8988T (cell line): ENCODE data around the gene GXYLT2.
A peak's percentile ranks its signal among the peaks of the same experiment; 100 is the strongest.

Experiments
- DNase-seq: peaks from one replicate; pipeline ENCODE4 v3.0.0; 2011

GXYLT2 gene, protein sequence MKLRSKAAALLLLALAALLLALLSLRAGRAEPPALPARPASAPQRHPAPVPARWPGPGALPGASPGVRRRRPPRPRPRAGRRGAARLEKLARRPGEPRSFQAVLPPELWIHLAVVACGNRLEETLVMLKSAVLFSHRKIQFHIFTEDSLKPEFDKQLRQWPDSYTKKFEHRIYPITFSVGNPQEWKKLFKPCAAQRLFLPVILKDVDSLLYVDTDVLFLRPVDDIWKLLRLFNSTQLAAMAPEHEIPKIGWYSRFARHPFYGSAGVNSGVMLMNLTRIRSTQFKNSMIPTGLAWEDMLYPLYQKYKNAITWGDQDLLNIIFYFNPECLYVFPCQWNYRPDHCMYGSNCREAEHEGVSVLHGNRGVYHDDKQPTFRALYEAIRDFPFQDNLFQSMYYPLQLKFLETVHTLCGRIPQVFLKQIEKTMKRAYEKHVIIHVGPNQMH

DNA sequence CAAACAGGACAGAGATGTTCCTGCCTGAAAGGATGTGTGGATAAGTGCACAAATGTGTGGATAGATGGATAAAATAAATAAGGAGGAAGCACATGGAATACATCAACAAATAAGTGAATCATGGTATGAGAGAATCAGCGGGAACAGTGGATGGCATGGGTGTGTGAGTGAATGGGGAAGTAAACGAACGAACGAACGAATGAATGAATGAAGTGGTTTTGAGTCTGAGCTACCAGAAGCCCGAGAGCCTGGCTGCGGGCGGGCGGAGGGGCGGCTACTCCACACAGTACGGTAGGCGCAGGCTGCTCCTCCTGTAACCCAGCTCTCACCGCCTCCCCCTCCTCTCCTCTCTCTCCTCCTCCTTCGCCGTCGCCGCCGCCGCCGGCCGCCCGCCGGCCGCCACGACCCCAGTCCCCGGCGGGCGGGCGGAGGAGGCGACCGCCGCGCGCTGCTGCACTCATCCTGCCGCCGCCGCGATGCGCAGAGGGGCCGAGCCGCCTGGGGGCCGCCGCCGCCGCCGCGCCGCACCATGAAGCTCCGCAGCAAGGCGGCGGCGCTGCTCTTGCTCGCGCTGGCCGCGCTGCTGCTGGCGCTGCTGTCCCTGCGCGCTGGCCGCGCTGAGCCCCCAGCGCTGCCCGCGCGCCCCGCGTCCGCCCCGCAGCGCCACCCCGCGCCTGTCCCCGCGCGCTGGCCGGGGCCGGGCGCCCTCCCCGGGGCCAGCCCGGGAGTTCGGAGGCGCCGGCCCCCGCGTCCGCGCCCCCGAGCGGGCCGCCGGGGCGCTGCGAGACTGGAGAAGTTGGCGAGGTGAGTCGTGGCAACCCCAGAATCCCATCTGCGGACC, at the start of gene GXYLT2:
GXYLT2 (plus strand) TSS at position 342 of the 841 bp plus-strand sequence; CDS start at position 530, 188 bp downstream.
- DNase-seq: peak; percentile 67

DNA sequence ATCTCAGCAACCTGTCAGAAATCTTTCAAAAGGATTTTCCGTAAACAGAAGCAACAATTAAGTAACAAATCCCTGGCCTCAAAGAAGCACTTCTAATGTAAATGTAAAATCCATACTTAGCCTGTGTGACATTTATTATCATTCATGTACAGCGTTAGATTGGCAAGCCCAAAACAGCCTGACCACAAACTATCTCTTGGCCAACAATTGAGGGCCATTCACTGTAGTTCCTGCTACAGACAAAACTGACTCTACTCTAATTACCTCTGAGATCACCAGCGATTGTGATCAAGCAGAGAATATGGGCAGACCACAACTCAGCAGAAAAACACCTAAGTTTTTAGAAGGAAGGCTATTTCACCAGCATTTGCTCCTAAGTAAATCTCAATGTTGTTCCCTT, 48.8 kb upstream of the GXYLT2 start:
- no peak for DNase-seq

DNA sequence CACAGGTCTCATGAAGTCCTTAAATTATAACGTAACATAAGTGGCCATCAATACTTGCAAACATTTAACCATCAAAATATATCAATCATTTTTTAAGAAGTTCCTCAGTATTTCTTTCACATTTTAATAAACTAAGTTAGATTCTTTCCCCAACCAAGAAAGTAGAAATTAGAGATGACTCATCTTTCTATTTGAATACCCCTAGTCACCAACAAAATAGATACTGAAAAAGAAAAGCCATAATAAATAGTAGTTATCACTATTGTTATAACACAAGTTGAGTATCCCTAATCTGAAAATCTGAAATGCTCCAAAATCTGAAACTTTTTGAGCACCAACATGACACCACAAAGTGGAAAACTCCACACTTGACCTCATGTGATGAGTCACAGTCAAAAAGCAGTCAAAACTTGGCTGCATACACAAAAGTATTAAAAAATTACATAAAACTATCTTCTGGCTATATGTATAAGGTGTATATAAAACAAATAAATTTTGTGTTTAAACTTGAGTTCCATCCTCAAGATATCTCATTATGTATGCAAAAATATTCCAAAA, 43.3 kb upstream of the GXYLT2 start:
- DNase-seq: no peak

DNA sequence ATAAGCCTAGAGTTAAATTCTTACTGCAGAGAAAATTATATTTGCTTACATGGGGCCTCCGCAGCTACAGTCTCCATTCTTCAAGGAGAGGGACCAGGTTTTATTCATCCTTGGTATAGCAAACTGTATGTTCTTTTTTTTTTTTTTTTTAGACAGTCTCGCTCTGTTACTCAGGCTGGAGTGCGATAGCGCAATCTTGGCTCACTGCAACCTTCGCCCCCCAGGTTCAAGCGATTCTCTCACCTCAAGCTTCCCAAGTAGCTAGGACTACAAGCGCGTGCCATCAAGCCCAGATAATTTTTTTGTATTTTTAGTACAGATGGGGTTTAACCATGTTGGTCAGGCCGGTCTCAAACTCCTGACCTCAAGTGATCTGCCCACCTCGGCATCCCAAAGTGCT, 41.7 kb upstream of the GXYLT2 start:
- DNase-seq: no peak

DNA sequence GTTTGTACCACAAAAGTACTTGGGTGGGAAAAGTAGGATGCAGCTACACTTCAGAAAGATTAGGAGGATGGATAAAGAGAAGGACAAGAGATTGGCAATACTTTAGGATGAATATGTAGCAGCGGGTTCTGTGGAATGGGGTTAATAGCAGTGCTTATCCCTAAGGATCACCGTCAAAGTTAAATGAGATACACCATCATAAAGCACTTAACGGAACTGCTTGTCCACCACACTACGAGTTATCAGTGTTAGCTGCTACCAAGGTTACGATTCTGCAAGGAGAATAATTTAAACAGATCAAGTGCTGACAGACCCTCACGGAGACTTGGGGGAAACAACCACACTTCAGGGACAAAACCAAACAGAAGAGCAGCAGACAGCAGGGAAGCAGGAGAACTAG, 40.6 kb upstream of the GXYLT2 start:
- DNase-seq: no peak

DNA sequence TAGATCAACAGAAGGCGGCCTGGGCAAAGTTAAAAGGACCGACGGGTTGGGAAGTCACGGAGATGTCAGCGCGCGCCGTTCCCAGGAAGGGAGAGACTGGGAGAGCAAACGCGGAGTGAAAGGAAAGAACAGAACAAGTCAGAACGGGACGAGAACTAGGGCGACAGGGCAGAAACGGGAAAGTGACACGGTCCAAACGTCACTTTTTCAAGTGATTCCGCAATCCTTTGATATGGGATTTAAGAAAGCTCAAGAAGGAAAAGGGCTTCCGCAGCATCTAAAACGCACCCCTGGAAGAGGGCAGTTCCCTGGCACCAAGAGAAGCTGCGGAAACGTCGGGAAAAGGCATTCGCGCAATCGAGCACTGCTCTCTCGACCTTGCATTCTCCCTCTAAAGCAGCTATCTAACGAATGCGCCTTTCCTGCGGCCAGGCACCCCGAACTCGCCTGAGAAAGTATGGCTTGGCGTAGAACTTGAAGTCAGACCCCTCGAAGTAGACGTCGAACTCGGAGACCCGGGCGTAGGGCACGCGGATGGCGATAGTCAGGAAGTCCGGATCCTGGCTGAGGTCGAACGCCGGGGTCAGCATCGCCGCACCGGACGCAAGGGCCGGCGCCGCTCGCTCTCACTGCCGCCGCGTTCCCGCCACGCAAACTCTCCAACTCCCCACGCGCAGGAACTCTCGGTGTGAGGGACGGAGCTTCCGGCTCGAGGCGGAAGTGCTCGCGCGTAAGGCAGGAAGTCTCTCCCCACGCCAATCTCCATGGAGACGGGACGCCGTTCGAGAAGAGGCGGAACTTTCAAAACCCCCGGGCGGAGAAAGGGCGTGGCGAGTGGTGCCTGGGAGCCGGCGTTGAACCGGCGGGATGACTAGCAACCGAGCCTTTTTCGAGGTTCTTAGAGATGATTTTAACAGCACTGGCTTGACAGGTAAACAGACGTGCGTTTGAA, 39.8 kb upstream of the GXYLT2 start, which contains the start of gene SHQ1:
SHQ1 (minus strand) TSS at position 695 of the 952 bp plus-strand sequence; CDS start at position 590, 105 bp downstream.
- peak; percentile 55 for DNase-seq

DNA sequence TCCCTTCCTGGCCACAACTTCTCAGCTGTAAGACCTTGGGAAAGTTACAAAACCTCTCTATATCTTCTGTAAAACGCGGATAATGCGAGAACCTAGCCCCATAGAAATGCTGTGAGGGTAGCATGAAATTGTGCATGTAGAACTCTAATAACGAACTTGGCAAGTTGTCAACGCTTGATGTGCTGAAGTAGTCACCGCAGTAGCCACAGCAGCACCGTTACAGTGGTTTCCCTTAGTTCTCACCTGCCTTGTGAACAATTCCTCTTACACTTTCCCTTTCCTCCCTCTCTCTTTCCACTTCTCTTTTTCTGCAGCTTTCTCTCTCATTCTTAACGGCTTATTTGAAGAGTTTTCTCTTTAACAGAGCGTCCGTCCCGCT, 39.2 kb upstream of the GXYLT2 start:
- no peak for DNase-seq

DNA sequence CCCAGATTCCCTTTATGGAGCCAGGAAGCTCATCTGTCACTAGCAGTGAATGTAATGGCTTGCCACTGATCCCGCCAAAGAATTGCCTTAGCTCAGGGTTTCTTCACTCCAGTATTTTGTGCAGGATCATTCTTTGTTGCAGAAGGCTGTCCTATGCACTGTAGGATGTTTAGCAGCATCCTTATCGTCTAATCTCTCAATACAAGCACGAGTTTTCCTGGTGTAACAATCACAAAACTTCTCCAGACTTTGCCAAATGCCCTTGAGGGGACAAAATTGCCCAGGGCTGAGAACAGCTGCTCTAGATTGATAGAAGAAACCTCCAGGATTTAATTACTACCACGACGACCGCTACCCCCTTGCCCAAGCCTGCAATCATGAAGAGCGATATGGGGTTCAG, 32.8 kb upstream of the GXYLT2 start:
- no peak for DNase-seq

DNA sequence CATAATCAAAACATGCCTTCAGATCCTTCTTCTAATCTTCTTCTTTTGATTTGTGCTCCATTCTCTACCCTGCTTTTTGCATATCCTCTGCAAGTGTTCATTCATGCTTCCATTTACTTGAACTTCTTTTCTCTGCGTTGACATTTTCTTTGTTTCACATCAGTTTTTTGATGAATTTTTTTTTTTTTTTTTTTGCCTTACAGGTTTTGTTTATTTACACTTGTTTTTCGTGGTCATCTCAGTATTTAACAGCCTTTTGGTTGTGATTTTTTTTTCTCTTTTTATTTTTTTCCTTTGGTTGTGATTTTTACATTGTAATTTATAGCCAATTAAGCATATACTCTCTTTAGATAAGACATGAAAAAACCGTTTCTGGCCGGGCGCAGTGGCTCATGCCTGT, 27.8 kb upstream of the GXYLT2 start:
- no peak for DNase-seq

DNA sequence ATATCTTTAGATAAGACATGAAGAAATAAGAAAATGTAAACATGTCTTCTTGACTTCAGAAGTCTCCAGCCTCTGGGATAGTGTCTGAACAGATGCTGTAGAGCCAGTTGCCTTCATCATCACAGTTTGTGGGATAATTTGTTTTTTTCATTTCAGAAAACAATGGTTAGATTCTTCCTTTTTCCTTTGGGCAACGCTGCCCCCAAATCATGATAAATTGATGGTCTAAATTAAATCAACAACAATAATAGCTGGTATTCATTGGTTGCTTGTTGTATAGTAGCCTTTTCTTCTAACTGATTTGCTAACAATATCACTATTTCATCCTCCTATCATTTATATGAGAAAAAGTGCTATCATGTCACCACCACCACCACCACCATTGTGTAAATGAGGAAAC, 27.0 kb upstream of the GXYLT2 start:
- DNase-seq: no peak

DNA sequence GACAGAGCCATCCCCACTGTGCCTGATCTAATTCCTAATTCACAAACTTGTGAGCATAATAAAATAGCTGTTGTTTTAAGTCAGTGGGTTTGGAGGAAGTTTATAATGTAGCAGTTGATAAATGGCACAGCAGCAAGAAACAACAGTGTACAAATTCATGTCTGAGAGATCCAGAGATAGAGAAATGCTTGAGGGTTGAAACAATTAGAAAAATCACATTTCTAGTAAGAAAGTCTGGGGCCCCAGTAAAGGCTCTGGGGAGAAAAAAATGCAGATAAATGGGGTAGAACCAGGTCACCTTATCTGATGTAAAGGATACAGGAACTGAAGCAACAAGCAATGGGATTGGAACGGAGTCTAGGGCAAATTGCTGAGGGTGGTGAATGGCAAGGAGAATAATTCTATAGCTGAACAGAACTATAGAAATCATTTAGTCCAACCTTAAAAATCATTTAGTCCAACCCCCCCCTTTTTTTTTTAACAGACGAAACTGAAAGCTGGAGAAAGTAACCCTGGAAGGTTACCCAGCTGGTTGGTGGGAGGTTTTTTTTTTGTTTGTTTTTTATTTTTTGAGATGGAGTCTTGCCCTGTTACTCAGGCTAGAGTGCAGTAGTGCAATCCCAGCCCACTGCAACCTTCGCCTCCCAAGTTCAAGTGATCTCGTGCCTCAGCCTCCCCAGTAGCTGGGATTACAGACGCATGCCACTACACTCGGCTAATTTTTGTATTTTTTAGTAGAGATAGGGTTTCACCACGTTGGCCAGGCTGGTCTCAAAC, 25.3 kb upstream of the GXYLT2 start:
- no peak for DNase-seq

DNA sequence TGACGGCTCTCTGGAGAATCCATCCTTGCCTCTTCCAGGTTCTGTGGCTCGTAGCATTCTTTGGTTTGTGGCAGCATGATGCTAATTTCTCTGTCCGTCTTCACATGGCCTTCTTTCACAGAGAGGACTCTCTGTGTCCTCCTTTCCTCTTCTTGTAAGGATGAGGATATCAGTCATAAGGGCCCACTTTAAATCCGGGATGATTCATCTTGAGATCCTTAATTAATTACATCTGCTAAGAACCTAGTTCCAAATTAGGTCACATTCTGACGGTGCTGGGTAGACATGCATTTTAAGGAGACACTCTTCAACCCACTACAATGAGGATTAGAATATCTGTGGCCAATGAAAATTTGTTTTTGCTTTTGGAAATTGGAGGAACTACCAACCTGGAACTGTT, 15.7 kb upstream of the GXYLT2 start:
- DNase-seq: no peak

DNA sequence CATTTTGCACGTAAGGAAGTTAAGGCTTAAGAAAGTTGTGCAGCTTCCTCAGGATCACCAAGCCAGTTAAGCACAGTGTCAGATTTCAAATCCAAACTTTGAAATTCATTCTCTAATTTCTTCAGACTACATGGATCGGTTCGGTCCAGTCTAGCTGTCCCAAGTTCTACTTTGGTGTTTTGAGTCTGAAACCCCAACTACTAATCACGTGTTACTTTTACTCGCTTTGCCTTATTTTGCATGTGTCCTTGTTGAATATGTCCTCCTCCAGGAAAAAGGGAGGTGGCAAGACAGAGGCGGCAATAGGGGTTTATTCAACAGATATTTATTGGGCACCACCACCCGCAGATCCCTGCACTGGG, 522 bp upstream of the GXYLT2 start:
- no peak for DNase-seq

DNA sequence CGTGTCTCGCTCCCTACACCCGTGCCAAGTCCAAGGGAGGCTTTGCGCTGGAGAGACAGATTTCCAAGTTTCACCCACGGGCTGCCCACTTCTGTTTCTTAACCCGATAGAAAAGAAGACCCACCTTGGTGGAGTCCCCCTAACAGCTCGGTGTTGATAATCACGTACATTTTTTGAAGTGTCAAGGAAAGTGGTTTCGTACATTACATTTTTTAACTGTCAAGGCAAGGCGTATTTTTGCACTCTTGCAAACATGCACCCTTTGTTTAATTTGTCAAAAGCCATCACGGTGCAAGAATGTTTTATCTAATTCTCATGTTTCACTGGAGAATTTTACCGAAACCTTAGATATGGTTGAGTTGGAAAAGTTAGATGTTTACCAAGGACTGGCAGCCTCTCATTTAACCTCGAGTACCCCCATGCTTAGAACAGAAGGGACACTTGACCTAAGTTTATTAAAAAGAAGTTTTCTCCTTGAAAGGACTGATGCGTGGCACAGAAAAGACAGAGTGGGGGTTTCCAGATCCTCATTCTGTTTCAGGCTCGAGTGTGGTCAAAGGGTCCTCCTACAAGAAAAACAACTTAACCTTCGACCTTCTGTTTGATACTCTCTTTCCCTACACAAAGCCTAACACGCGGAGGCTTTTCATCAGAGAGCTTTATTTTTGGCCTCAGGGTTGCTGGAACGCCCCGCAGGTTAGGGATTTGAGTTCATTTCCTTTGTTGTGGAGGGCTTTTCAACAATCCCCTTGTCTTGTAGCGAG, 882 bp downstream of the GXYLT2 start:
- DNase-seq: no peak

DNA sequence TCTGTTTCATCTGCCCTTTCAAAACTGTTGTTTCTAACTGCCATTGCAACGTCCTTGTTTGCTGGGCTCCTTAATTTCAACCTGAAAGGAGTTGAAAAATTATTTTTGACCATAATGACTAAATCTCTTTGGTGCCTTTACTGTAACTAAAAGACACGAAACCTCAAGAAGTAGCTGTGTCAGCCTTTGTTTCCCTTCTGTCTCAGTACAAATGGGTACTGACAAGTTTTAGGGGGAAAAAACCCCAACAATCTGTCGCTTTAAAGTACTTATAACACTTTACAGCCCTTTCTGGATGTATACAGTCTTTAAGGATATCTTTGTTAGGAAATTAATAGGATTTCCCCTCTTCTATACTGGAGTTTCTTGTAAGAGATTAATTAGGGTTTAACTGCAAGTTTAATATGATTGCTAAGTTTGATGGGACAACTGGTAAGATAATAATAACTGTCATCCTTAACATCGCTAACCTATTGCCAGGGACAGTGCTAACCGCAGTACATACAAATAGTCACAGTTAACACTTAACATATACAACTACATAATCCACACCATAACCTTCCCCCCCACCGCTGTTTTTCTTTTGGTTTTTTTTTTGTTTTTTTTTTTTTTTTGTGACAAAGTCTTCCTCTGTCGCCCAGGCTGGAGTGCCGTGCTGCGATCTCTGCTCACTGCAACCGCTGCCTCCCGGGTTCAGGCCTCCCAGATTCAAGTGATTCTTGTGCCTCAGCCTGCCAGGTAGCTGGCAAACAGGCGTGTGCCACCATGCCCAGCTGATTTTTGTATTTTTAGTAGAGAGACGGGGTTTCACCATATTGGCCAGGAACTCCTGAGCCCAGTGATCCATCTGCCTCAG, 1.7 kb downstream of the GXYLT2 start:
- DNase-seq: no peak

DNA sequence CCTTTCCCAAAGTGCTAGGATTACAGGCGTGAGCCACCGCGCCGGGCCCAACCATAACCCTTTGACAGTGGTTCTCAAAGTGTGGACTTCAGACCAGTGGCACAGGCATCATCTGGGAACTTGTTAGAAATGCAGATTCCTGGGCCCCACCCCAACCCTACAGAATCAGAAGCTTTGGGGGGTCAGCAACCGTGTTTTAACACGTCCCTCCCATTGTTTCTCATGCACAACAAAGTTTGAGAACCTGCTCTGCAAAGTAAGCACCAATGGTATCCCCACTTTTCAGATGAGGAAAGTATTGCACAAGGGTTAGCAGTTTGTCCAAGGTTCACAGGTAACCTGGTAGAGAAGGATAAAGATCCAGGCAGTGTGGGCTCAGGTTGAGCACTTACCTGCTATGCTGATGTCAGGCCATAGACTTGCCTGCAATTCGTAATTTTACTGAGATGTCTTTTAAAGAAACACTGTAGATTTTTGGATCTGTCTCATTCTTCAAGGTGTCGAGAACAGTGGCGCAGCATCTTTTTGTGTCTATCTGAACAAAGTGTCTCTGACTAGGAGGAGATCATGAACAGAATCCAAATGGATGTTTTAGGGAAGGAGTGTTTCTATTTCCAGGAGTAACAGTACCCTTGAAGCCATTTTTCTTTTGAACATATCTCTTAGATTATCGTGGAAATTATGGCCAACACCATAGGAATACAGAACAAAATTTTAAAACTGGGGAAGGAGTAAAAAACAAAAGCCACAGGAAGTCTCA, 2.5 kb downstream of the GXYLT2 start:
- no peak for DNase-seq

DNA sequence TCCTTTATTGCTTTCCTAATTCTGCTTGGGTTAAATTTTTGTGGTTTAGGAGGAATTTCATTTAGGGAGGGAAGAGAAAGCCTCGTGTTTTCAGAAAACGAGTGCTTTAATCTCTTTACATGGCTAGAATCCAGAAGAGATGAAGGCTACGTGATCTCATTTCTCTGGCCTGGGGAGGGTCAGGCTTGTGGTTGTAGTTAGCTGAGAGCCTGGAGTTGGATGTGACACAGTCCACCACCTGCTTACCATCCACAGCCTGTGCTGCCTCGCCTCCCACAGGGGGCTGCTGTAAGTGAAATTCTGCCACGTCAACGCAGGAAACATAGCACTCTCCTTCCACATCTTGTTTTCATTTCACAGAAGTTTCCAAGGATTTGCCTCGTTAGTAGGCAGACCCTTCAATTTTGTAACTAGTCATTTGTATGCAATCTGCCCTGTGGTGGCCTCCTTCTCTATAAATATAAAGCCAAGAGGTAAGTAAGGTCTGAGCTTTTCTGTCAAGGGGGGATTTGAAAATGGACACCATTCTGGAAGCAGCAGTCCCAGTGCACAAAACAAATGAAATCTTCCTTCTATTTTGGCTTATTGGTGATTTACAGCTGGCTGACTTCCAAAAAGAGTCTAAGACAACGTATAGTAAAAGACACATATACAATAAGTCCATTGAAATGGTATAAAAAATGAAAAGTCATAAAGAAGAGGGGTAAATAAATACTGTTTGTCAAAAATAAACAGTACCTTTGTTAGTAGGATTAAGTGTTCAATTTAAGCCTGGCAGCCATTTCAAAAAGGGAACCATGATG, 3.4 kb downstream of the GXYLT2 start:
- DNase-seq: no peak

DNA sequence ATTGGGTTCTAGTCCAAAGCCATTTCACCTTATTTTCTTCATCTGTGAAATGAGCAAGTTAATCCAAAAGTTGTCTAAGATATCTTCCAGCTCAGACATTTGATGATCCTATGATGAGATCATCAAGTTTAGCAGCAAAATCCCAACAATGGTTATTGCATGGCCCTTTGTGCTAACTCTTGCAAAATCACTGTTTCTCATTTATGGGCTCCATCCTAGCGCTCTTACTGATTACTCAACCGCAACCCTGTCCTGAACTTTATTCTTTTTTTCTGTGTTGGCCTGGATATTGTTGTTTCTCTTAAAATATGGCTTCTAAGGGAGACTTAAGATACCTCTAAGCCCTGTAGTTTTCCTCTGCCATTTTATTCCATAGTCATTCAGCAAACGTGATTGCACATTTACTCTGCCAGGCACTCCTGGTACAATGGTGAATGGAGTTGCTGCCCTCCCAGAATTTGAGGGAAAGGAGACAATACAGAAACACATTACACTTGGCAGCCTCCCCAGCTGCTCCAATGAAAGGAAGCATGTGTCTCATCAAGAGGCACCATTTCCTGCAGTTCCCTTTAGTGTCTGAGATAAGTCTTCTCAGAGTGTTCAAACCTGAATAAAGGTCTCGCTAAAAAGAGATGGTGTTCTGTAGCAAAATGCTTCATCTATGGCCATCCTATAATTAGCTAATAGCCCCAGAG, 4.4 kb downstream of the GXYLT2 start:
- DNase-seq: no peak
